ENCODE results near the gene SEMA3D.

The SEMA3D gene

GRCh38 chr7:85184599-85185423 lies 2.0 kb downstream of the SEMA3D start:
- no peak for DNase-seq (ENCODE audit: extremely low read depth in 1 of 2, low read depth in 1 of 2)

DNA sequence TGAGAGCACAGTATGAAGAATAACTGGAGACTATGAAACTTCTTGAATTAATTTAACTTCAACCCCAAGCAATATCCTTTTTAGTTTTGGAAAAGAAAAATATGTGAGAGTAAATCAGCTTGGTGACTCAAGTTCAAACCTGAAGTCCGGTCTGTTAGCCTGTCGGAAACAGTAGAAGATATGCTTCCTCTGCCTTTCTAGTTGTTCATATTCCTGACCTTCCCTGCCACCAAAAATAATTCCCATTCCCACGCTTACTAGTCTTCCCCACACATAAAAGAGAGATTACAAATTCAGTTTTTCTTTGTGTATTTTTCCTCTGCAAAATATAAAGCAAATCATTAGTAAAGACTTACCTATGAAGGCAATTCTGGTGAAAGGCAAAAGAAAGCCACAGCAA lies 3.6 kb downstream of the SEMA3D start:
- DNase-seq (ENCODE audit: extremely low read depth in 1 of 2, low read depth in 1 of 2), result no peak

DNA sequence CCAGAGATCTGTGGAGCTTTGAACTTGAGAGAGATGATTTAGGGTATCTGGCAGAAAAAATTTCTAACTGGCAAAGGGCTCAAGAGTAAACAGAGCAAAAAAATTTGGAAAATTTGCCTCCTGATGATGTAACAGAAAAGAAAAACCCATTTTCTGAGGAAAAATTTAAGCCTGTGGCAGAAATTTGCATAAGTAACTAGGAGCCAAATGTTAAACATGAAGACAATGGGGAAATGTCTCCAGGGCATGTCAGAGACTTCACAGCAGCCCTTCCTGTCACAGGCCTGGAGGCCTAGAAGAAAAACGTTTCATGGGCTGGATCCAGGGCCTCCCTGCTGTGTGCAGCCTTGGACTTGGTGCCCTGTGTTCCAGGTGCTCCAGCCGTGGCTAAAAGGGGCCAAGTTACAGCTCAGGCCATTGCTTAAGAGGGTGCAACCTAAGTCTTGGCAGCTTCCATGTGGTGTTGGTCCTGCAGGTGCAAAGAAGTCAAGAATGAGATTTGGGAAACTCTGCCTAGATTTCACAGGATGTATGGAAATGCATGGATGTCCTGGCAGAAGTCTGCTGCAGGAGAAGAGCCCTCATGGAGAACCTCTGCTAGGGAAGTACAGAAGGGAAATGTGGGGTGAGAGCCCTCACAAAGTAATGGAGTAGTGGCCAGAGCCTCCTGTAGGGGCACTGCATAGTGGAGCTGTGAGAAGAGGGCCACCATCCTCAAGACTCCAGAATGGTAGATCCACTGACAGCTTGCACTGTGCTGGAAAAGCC lies 8.1 kb downstream of the SEMA3D start:
- DNase-seq (ENCODE audit: extremely low read depth in 1 of 2, low read depth in 1 of 2), result no peak

- no peak for DNase-seq (ENCODE audit: extremely low read depth in 1 of 2, low read depth in 1 of 2)
These were observed 9.5 kb downstream of the SEMA3D start for GRCh38 chr7:85177316-85177715.

DNA sequence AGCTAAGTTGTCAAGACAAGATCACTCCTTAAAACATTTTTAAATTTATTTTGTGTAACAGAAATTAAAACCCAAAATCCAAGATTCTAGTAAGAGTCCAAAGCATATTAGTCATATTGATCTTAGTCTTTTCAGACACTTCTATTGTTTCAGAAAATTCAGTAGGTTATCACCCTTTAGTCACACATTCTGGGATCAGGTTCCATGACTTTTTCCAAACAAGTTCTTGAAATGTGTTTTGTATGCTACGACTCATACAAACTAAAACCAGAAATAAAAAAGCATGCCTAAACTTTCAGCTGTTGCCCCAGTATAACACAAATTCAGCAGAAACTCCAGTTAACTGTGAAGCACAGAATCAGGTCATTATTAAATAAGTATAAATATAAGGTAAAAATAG lies 10.7 kb downstream of the SEMA3D start:
- DNase-seq (ENCODE audit: extremely low read depth in 1 of 2, low read depth in 1 of 2), result no peak

DNA sequence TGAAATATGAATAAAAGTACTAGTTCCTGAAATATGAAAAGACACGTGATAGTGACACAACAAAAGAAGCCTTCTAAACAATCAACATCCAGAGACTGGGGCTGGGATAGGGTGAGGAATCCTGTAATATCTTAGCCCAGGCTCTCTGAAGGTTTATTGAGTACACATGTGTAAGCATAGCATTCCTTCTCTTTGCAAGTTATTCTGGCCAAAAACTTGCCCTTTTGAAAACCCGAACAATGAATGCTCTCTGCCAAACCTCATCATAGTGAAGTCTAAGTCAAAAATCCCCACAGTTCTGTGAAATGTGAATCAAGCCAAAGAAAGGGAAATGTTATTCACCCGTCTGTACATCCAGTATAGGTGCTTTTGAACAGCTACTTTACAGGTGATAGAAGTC lies 11.6 kb downstream of the SEMA3D start:
- no peak for DNase-seq (ENCODE audit: extremely low read depth in 1 of 2, low read depth in 1 of 2)

DNA sequence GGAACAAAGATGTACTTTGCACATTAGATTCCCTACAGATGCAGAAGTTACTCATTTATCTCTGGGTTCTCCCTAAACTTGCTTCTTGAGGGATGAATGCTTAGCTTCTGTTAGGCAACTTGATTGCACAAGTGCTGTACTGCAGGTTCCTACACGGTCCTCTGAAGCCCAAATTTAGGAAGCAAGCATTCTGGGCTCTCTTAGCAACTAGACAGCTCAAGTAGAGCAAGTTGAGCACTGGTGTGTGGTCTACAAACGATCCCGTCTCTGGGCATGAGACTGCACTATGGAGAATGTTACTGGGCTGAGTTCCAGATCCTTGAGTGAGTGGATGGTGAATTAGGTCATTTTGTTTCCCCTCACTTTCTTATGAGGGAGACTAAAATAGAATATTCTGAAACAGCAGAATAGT lies 14.3 kb downstream of the SEMA3D start:
- no peak for DNase-seq (ENCODE audit: extremely low read depth in 1 of 2, low read depth in 1 of 2)

GRCh38 chr7:85167636-85168035 lies 19.2 kb downstream of the SEMA3D start:
- DNase-seq (ENCODE audit: extremely low read depth in 1 of 2, low read depth in 1 of 2), result no peak

- DNase-seq (ENCODE audit: extremely low read depth in 1 of 2, low read depth in 1 of 2), result no peak
These were observed 21.6 kb downstream of the SEMA3D start for GRCh38 chr7:85165263-85165662.

- DNase-seq (ENCODE audit: extremely low read depth in 1 of 2, low read depth in 1 of 2), result no peak
These were observed 22.5 kb downstream of the SEMA3D start for GRCh38 chr7:85164376-85164775.

DNA sequence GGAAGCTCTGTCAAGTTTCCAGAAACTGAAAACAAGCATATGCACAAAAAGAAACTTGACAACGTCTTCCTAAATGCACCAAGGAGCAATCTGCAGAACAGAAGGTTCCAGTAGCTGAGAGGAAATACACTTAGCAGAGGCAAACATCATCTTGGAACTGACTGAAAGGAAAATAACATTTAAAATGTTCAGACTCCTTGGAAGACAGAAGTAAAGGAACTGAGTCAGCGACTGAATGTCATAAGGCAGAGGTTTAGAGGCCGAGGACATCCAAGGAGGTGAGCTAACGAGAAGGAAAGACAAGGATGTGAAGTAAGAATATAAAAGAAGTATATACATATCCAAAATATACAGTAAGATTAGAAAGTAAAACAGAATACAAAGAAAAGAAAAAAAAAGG lies 24.1 kb downstream of the SEMA3D start:
- no peak for DNase-seq (ENCODE audit: extremely low read depth in 1 of 2, low read depth in 1 of 2)

DNA sequence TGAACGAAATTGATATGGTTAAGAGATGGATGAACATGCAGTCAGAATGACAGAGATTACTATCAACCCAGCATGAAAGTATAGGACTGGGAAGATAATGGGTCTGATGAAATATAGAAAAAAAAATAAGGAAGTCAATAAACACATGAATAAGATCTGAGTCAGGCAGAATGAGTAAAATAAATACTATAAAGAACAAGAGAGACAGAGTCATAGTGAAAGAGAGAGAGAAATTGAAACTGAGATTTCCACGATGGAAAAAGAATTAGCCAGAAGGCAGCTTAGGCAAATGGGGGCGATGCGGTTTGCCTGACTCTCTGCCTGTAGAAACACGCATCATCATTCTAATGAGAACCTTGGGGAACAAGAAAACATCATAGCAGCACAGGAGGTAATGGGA lies 26.6 kb downstream of the SEMA3D start:
- no peak for DNase-seq (ENCODE audit: extremely low read depth in 1 of 2, low read depth in 1 of 2)

DNA sequence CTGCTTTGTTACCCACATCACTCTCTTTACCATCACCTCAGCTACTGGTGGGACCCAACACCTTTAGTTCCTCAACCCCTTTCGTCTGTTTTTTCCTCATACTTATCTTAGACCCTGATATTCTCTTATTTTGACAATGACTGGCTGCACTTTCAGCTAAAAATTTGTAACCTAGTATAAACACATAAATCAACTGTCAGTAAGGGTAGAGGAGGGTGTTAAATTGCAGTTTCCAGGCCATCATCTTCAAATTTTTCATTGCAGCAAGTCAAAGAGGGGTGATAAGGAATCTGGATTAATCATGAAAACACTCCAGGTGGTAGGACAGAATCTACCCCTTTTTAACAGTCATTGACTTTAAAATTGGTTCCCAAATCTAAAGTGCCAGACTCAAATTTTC lies 27.9 kb downstream of the SEMA3D start:
- DNase-seq (ENCODE audit: extremely low read depth in 1 of 2, low read depth in 1 of 2), result no peak

GRCh38 chr7:85156661-85157208 lies 30.1 kb downstream of the SEMA3D start:
- no peak for DNase-seq (ENCODE audit: extremely low read depth in 1 of 2, low read depth in 1 of 2)

DNA sequence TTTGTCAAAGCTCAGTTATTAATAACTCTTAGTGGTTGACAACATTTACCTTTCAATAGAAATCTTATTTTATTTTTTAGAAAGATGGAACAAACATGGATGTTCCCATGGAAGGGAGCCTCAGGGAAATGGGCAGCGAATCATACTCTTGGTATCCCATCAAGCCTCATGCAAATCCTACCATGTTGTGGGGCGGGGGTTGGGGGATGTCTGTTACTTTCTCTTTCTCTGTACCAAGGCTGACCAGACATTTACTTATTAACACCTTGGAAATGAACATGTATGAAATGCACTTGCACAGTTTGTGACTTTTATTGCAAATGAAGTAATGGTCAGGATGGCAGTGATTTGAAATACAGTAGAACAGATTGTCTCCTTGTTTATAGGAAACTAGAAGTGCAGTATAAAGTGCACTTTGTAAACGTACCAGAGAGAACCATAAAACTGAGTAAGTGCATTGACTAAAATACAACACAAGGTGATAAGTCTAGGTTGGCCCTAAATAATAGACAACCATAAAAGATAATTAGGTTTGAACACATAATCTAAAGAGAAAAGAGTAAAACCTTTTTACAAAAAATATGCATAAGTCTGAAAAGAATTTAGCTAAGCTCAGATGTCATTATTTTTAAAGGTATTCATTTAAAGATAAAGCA lies 32.4 kb downstream of the SEMA3D start:
- no peak for DNase-seq (ENCODE audit: extremely low read depth in 1 of 2, low read depth in 1 of 2)

DNA sequence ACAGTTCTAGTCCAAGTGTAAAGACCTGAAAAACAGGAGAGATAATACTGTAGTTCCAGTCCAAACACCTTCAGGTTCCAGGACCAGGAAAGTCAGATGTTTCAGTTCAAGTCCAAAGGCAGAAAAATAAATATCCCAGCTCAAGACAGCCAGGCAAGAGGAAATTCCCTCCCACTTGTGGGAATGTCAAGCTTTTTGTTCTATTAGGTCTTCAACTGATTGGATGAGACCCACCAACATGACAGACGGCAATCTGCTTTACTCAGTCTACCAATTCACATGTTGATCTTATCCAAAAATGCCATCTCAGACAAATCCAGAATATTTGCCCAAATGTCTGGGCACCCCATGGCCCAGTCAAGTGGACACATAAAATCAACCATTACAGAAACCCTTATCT lies 33.1 kb downstream of the SEMA3D start:
- DNase-seq (ENCODE audit: extremely low read depth in 1 of 2, low read depth in 1 of 2), result no peak

GRCh38 chr7:85150624-85151023 lies 36.2 kb downstream of the SEMA3D start:
- DNase-seq (ENCODE audit: extremely low read depth in 1 of 2, low read depth in 1 of 2), result no peak

DNA sequence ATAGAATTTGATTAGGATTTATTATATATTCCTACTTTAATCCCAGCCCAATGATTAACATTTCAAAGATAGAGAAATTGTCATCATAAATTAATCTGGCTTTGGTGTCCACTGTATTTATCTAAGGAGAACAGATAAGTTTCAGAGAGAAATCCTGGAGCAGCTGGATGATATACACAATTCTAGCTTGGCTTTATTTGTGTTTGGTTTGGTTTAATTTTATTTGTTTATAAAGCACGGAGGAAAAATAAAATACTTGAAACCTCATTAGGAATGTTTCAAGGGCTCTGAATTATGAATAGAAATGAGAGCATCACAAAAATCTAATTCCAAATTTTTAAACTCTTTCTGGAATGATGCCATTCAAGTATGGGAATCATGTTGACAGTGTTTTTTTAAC lies 42.1 kb downstream of the SEMA3D start:
- DNase-seq (ENCODE audit: extremely low read depth in 1 of 2, low read depth in 1 of 2), result no peak

GRCh38 chr7:85135977-85136376 lies 50.9 kb downstream of the SEMA3D start:
- no peak for DNase-seq (ENCODE audit: extremely low read depth in 1 of 2, low read depth in 1 of 2)

GRCh38 chr7:85133560-85133959 lies 53.3 kb downstream of the SEMA3D start:
- DNase-seq (ENCODE audit: extremely low read depth in 1 of 2, low read depth in 1 of 2), result no peak

DNA sequence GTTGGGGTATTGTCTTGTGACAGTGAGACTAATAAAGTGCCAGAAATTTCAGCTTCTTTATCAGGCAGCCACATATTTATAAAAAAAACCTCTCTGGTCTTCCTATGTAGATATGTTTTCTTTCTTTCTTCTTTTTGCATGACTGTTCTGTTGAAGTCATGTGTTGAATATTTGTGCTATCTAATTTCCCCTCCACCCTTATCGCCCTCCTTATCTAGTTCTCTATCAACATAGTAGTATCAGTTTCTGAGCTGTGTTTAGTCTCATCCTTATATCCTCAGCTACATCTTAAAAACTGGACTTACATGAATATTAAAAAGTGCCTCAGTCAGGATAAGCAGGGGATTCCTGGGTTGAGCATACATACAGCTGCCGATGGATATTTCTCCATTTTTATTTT lies 53.9 kb downstream of the SEMA3D start:
- no peak for DNase-seq (ENCODE audit: extremely low read depth in 1 of 2, low read depth in 1 of 2)

DNA sequence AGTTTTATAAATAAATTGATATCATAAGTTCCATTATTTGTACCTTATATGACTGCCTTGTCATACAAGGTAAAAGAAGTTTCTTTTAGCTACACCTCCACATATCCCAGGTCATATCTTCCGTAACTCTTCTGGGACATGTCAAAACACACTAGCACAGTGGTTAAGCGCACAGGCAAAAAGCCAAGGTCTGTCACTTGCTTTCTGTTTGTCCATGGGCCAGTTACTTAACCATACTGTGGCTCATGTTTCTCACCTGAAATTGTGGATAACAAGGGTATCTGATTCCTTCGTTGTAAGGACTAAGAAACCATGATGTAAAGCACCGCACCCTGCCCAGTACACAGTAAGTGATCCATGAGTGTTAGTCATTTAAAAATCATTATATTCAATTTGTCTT lies 56.2 kb downstream of the SEMA3D start:
- no peak for DNase-seq (ENCODE audit: extremely low read depth in 1 of 2, low read depth in 1 of 2)
